GM21576 (cell line): ENCODE measurements around the gene ENPP1.

Source experiments
- ATAC-seq: cut with Tn5 transposase; IDR thresholded peaks from one replicate; pipeline ENCODE4 v1.9.1; 2021; ENCODE audit warnings: mild to moderate bottlenecking, moderate library complexity; ENCODE audit not compliant: unreplicated experiment

Gene ENPP1

GRCh38 chr6:131807644-131808459 lies at the start of gene ENPP1:
ENPP1 (plus strand) TSS chr6:131808020; CDS start chr6:131808036, 16 bp downstream.
- ATAC-seq, result peak; percentile 59

DNA sequence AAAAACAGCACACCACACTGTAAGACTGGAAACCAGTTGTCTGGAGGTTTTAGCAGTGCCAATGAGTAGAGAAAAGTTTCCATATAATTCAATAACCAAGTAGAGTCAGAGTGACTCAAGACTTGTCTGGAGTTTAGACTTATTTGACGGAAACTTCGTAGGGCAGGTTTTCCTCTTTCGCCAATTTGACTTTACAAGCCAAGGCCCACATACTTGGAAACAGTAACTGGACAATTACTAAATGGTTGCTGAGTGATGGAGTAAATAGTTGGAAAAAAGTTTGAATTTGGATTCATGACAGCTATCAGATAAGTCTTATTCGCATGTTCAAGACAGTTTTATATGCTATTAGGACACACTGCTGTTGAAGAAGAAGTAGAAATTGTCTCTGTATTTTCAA lies 48.9 kb upstream of the ENPP1 start:
- ATAC-seq, result no peak

- ATAC-seq, result no peak
These were observed 46.6 kb upstream of the ENPP1 start for GRCh38 chr6:131761060-131761761.

GRCh38 chr6:131761762-131762067 lies 46.1 kb upstream of the ENPP1 start:
- no peak for ATAC-seq

- ATAC-seq, result no peak
These were observed 44.8 kb upstream of the ENPP1 start for GRCh38 chr6:131762984-131763383.

GRCh38 chr6:131763749-131764148 lies 44.1 kb upstream of the ENPP1 start:
- no peak for ATAC-seq

- ATAC-seq, result no peak
These were observed 43.5 kb upstream of the ENPP1 start for GRCh38 chr6:131764350-131764749.

GRCh38 chr6:131765081-131765803 lies 42.6 kb upstream of the ENPP1 start:
- ATAC-seq, result no peak

DNA sequence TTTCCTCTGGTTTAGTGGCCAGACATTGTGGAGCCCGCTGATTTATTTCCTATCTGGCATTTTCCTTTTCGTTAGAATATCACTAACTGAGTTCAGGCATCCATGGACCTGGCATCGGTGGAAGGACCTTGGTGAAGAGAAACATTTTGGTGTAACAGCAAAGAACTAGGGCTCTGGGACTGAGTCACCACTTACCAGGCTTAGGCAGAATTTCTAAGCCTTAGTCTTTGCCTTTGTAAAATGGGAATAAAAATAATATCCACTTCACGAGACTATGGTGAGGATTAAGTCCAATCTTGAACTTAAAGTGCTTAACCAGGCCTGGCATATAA lies 42.0 kb upstream of the ENPP1 start:
- no peak for ATAC-seq

DNA sequence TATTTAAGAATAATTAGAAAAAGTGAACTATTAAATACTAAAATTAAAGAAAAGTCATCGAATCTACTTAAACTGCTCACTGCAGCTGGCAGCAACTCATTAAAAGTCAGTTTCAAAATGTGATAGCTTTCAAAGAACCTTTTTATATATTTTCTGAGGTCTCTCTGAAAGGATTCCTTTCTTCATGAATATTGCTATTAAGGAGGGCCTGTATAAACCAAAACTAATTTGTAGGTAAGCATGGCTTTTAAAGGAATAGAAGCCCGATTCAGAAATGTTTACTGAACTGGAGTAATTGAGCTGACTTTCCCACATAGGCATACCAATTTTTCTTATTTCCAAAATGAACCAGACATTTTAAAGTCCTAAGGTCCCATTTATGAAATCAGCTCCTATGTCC lies 41.2 kb upstream of the ENPP1 start:
- no peak for ATAC-seq

DNA sequence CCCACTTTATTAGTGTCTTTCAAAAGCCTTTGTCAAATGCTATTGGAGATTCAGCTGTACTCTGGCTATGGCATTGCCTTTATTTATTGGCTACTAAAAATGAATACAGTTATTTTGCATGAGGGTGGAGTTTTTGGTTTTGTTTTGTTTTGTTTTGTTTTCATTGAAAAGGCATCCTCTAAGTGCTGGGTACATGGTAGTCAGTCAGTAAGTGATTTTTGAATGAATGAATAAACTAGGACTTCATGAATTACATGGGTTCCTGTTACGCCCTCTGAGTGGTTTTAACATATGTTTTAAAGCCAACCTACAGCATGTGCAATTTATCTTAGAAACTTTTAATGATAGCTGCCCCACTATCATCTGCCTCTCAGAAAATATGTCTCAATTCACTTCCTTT lies 38.9 kb upstream of the ENPP1 start:
- no peak for ATAC-seq

GRCh38 chr6:131769385-131770141 lies 38.3 kb upstream of the ENPP1 start:
- ATAC-seq, result no peak

- no peak for ATAC-seq
These were observed 37.0 kb upstream of the ENPP1 start for GRCh38 chr6:131770776-131771175.

DNA sequence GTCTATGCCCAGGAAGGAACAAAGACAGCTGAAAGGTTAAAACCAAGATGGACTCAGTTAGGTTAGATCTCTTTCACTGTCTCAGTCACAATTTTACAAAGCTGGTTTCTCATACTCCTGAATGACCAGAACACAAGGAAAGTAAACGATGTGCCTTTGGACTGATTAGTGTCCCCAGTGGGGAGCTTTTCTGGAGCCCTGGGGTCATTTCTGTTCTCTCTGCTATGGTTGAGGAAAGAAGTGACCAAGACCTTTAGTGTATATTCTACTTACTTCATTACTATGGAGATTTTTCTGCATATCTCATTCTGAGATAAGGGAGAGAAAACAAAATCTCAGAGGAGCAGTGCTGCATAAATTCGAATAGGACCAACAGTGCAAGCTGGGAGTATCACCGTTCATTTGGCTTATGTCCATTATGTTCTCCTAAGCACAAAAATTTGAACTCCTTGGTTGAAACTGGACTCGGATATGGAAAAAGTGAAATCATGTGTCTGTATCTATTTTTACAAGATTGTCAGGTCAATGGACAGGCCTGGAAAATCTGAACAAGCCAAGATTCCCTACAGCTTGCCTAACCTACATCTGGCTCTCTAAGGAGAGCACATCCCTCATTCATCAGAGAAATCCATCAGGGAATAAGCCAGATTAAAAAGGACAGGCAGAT lies 34.4 kb upstream of the ENPP1 start:
- ATAC-seq, result no peak

DNA sequence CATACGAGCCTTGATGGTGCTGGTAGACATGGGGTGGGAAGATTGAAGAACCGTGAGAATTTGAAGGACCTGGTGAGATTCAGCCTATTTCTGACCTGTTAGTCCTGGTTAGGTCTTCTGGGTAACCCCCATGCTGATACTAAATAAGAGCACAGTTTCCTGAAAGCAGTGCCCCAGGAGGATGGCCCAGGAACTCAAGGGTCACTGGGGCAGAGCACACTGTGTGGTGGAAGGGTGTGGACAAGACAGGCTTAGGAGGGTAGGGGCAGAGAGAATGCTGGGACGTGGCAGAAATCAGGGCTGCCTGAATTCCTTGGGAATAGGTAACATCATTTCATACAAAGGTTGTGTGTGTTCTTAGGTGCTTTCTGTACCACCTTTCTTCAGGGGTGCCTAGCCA lies 31.9 kb upstream of the ENPP1 start:
- no peak for ATAC-seq

DNA sequence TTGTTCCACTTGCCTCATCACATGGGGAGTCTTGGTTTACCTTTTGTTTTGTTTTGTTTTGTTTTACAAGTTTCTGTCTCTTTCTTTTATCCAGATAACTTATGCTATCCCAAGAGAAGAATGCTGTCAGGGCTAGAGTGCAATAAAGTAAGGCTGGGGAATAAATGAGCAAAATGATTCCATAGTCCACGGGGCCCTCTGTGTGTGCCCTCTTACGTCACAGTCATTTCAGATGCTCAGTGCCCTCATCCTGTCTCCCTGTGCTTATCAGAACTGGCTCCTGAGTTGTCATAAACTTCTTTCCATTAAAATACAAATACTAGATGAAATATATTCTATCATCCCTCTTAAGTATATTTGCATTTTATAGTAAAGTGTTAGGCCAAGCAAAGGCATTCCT lies 30.8 kb upstream of the ENPP1 start:
- no peak for ATAC-seq

DNA sequence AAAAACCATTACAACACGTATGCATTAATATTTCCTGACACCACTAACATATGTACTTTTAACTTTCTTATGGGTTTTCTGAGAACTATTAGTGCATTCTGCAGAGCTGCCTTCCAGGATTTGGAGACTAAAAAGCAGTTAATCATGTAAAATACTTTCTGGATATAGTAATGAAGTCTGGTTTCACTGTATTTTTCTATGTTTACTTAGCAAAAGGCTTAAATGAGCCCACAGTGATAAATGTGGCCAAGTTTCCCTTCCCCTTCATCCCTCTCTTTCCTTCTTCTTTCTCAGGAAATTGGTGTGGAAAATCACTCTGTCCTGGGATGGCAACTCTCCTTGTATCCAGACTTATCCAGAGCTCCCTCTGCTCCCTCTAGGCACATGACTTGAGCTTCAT lies 29.7 kb upstream of the ENPP1 start:
- no peak for ATAC-seq

DNA sequence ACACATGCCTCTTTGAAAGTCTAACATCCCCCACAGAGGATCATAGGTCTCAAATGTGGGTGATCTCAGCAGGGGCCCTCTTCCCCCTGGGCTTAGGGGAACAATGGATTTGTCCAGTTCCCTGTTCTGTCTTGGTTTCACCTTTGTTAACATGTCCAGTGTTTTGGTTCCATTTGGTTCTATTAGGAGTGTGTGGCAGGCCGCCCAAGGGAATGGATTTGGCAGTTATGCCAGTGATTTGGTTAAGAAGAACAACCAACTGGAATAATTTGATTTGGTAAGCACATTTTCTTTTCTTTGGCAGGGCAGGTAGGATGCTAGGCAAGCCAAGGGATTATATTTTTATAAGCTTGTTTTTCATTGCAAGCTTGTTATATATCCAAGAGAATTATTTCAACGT lies 28.5 kb upstream of the ENPP1 start:
- no peak for ATAC-seq

DNA sequence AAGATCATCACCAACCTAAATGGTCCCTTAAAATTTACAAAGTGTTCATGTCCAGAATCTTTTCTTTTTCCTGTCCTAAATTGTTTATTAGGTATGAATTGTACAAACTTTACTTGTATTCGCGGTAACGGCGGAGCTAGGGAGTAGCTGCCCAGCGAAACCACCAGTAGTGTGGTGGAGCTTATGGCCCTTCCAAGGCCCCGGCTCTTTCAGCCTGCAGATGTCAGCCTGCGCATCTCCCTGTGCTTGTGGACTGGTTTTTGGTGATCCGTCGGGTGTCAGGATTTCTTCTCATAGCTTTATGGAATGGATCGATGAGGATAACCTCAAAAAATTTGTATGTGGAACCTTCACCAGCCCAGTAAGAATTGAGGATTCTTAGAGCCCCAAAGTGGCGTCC lies 27.2 kb upstream of the ENPP1 start:
- ATAC-seq, result no peak

GRCh38 chr6:131781687-131782086 lies 26.1 kb upstream of the ENPP1 start:
- no peak for ATAC-seq

GRCh38 chr6:131782764-131783163 lies 25.1 kb upstream of the ENPP1 start:
- no peak for ATAC-seq
